ENCODE measurements around the gene PCLO.
A peak's percentile ranks its signal among the peaks of the same experiment; 100 is the strongest.

PCLO gene

DNA sequence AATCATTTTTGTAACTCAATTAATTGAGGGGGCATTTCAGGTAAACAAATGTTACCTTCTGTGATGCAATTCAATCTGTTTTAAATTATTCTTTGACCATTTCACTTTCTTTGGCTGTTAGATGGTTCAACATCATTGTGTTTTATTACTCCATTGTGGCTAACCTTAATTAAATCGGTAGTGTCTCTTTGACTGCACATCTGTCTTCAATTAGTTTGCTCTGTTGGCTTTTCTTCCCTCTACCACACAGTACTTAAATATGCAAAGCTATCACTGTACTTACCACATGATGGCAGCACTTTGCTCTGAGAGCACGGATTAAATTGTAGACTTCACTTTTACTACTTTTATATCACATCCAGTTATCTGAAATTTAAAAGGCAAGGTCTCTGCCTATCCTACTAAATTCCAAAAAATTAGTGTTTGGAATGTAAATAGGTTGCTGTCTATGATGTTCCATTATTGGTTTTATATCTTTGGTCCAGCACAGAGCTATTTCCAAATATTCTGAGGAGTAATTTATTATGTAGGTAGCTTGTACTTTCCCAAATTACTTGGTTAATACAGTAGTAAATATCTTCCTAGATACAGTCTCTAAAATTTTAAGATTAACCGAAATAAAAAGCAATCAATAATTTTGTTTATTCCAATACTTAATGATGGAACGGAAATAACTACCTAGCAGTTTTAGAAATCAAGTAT is 352.0 kb downstream of the PCLO start:
- FAIRE-seq, result peak; percentile 98

DNA sequence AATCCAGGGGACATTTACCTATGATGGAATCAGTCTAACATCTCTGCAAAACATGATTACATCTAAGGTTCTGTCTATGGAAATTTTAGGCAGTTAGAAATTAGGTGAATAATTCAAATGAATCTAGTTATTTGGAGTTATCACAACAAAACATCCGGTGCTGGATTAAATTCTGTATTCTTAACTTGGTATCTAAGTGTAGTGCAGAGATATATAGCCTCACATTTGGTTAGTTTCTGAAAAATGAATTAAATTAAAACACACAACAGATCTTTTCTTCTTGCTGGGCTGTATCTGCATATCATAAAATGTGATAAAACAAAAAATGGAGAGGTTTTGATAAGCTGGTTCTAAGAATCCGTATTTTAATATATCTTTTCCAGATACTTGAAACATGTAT is 354.1 kb downstream of the PCLO start:
- FAIRE-seq, result no peak

DNA sequence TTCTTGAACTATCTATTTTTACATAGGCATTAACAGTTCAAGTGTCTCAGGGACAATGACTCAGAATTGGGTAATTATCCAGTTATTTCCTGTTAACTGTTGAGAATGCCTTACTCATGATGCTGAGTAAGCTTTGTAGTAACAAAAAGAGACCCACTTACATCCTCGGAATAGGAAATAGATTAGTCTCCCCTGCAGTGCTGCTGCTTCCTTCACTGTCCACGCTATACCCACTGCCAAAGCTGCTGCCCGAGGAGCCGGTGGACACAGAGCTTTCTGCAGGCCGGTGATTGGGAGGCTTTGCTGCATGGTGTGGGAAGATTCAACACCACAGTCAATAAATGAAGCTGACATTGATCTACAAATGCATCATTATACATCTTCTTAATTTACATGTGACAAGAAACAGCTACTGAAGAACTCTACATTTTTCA is 357.1 kb downstream of the PCLO start:
- FAIRE-seq, result no peak

DNA sequence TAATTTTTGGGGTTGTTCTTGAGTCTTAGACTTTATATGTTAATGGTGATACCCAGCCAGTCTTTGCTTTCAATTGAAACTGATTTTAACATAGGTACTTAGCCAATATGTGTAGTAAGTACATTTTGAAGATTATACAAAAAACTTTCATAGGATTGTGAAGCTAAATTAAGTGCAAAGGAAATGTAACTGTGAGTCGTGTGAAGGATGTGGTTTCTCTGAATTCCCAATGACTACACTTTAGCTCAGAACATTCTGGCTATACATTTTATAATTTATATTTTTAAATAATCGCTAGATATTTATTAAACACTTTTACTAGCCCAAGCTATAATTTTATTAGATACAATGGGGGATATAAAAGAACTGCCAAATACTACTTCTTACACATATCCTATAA is 359.3 kb downstream of the PCLO start:
- no peak for FAIRE-seq

DNA sequence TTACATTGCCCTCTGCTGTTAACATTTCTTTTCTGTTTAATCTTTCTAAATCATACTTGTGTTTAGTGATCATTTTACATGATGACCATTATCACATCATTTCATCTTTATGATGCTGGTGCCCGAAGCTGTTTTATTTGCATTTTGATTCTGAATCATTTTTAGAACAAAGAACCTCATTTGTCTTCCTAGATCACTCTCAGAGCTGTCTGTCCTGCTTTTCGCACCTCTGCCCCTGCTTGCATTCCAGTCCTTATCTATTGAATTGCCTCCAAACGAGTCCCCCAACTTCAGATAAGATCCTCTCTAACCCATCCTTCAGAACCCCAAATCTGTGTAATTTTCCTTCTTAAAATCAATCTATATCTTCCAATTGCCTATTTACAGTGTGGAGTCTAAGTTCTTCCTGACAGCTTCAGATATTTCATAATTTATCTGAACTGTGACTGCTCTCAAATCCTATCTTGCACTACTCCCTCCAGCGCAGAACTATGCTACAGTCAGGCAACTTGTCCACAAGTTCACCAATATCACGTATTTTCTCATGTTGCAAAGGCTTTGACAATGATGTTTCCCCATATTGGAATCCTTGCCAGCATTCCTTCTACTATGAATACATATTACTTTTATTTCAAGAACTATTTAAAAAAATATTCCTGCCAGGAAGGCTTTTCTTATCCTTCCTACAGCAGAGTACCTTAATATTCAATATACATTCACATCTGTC is 372.6 kb downstream of the PCLO start:
- FAIRE-seq, result no peak

DNA sequence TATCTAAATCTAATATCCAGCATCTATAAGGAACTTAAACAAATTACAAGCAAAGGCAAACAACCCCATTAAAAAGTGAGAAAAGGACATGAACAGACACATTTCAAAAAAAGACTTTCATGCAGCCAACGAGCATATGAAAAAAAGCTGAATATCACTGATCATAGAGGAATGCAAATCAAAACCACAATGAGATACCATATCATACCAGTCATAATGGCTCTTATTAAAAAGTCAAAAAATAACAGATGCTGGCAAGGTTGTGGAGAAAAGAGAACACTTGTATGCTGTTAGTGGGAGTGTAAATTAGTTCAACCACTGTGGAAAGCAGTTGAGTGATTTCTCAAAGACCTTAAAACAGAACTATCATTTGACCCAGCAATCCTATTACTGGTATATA is 384.7 kb downstream of the PCLO start:
- FAIRE-seq, result peak; percentile 64

DNA sequence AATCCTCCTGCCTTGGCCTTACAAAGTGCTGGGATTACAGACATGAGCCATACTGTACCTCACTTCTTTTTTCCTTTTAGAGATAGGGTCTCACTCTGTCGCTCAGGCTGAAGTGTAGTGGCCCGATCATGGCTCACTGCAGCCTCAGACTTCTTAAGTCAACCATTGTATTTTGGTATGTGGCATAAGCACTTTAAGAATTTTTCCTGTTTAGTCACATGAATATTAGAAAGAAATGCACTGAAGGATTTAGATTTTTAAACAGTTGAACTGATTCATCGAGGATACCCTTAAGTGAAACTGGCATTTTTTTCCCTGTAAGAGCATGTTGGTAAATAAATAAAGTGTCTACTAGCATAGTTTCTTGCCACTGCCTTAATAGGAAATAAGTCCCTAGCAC is 399.8 kb downstream of the PCLO start:
- FAIRE-seq, result no peak

DNA sequence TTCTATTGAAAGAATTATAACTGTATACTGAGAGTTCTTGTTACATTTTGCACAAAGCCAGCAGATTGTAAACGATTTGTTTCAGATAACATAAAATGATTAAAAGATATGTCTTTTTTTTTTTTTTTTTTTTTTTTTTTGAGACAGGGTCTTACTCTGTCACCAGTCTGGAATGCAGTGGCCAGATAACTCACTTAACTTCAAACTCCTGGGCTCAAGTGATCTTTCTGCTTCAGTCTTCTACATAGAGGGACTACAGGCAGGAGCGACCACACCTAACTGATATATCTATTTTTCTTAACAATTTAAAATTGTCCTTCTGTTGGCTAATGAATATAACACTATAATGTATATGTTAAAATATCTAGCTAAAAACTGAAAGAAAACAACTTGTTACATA is 401.9 kb downstream of the PCLO start:
- FAIRE-seq, result no peak

DNA sequence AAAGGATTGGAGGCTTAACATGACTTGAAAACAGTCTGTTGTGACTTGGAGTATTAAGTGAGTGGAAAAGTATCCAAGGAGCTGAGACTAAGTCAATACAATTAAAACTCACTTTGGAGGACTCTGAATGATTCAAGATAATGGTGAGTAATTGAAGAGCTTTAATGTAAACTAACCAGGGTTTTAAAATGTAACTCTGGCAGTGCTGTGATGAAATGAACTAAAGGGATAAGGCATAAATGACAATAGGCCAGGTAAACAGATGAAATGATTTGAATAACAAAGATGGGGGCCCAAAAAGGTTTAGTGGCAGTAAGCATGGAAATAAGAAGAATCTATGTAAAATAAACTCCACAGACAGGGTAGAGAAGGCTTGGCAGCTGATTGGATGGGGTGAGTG is 402.6 kb downstream of the PCLO start:
- peak; percentile 94 for FAIRE-seq

DNA sequence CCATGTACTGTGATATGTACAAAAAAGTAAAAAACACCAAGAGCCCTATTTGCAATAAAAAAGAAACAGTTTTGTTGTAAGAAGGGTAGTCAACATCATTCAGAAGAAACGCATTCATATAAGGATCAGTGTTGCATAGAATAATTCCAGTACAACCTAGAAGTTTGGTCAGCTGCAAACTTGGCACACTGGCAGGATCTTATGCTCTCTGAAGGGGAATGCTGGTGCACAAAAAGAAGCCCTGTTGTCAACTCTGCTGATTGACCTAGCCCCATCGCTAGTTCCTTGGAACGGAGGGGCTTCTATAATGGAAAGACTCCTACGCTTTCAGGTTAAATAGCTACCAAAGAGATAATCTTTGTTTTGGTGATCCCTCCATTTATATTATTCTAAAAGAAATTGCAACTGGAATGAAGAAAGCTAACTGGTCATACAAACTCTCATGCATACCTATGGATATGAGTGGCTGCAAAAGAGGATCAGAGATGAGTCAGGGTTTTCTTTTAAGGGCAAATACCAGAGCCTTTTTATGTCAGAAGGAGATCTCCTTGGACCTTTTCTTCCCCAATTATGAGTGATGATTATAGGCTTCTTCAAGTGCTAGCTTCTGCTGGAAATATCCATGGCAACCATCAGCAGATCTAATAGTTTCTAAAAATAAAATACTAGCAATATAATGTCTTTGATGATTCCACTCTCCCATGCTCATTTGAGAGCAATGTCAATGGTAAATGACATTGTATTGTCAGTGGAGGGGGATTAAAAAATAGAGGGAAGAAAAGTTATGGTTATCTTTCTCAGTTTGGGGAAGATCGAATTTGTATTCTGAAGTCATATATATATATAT is 406.8 kb downstream of the PCLO start:
- peak; percentile 99 for FAIRE-seq

DNA sequence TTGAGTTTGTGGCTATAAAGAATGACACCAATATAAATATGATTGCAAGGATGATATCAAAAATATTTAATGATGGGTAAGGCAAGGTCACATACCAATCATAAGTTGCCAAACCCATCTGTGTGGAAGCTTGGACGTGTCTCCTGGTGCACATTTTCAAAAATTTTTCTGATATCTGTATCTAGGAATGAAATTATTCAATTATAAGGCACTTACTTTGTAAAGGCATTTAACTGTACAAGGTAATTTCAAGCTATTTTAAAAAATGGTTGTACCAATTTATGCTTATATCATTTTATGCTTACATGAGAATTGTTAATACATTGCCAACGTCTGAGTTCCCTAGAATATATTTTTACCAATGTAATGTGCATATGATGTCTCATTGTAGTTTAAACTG is 412.7 kb downstream of the PCLO start:
- FAIRE-seq, result no peak

DNA sequence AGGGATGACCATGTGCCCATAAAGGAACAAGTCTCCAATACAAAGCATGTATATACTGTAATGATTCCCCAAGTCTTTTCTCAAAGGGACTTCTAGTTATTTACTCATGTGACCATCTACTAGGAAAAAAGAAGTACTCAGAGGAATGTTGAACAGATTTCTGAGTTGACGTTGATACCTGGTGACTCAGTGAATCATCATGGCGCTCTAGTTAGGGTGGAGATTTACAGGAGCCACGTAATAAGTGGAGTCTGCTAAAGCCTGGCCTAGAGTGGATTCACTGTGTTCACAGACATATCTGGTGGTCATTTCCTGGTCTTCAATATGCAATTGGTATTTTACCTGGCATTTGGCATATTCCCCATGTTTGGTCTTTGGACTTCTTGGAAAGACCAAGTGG is 416.9 kb downstream of the PCLO start:
- peak; percentile 99 for FAIRE-seq

DNA sequence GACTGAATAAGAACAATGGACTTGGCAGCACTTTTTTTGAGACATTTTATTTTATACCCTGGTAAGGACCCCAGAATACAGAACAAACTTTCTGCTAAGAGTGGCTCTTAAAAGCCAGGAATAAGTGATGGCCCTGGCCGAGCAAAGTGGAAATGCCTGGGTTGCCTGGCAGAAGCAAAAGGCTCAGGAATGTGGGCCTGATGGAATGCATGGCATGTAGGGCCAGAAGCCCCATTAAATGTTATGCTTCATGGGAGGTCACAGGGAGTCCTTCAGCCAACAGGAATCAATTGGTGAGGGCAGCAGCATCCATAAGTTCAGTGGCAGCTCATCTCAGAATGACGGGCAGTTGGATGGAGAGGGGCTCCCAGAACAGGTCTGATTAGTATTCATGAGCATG is 417.6 kb downstream of the PCLO start:
- no peak for FAIRE-seq

DNA sequence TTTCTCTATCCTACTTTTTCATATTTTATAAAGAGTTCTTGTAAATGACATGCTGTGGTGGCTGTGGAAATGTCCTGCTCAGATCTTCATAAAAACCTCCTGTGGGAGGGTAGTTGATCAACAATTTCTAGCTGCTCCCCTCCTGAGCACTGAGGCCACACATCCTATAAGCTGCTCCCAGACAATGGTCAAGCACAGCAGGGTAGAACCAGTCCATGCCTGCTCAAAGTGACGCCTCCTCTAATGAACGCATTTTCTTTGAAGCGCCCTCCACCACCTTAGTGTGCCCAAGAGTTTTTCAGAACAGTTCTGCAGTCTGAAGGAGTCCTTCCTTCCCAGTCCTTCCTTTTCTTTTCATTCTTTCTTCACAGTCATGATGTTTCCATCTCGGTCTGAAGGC is 420.5 kb downstream of the PCLO start:
- no peak for FAIRE-seq

DNA sequence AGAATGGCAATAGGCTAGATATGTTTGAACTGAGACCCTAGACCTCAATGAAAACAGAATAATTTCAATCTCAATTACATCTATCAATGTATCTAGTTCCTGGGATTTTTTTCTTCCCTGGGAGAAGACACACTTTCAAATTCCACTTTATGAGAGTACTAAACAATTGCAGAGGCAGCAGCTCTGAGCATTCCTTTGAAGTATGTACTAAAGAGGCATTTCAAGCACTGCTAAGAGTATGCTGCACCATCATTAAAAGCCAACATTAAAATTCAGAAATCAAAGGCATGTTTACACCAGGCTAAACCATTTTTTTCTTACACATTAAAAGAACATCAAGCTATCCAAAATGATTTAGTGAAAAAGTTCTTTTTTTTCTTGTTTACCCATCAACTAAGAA is 421.2 kb downstream of the PCLO start:
- no peak for FAIRE-seq

DNA sequence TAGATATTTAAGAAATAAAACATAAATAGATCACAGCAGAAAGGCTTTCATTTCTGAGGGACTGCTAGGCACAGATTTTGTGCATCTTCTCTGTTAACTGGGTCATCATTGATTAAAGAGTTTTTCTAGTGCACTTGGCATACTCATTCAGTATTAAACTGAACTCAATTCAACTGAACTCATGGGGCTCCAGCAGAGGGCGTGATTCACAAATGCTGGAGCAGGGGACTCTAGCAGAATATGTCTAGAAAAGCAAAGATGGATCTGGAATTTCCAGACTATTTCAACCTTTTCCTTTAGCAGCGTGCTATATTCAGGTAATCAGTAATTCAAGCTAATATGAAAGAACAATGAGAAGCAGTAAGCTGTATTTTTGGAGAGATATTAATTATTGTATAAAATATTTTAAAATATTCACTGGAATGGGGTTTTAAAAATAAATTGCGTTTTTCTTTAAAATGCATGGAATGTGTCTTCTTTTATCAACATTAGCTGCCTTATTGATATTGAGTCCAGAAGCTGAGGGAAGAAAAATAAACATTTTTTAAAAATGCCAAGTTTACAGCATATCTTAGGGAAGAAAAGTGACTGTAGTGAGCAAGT is 422.3 kb downstream of the PCLO start:
- peak; percentile 97 for FAIRE-seq

DNA sequence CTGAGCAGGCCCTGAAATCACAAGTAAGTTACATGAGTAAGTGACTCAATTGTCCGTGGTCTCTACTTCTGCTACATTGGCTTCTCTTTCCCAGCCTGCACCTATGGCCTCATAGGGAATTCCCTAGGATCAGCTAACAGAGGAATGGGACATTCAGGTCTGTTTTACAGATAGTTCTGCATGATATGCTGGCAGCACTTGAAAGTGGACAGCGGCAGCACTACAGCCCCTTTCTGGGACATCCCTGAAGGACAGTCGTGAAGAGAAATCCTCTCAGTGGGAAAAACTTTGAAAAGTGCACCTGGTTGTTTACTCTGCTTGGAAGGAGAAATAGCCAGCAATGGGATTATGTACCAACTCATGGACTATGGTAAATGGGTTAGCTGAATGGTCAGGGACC is 426.1 kb downstream of the PCLO start:
- FAIRE-seq, result no peak

DNA sequence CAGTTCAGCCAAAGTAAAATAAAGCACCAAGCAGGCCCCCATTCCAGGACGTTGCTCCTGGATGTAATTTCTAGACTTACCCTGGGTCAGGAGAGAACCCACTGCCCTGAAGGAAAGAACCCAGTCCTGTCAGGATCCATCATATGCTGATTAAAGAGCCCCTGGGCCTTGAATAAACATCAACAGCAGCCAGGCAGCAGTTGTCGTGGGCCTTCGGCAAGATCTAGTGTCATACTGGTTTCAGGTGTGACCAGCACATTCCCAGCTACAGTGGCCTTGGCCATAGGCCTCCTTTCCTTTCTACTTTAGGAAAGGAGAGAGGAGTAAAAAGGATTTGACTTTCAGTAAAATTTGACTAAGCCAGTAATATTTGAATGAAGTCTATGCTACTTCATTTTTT is 430.0 kb downstream of the PCLO start:
- no peak for FAIRE-seq

DNA sequence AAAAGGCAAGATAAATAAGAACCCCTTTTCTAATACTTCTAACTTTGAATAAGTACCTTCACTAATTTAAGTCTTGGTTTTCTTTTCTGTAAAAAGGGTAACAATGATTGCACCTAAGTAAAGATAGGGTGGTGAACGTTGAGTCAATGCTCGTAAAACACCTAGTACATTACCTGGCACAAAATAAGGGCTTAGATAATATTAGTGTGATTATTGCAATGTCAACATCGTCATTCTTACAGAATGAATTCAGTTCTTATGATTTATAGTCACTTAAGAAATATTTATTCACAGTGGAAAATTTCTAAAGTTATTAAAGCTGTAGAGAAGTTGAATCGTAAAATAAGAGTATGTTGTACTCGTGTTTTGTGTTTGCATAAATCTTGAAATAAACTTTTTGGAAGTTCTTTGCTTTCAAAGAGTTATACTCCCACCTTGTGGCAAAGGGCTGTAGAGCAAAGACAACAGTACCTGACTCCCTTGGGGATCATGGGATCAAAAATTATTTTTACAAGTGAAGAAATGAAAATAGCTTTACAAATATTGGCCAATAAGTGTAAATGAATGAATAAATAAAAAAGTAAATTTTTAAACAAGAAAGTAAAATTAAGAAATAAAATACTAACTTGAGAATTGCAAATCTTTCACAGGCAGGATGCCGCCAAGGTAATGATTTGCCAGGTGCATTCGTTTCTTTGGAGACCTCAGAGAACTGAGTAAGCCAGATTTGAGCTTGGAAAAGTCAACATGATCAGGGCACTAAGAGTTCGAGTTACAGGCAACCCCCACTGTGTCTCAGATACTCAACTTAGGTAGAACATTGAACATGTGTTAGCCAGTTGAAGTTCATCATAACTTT is 433.3 kb downstream of the PCLO start:
- peak; percentile 99 for FAIRE-seq

DNA sequence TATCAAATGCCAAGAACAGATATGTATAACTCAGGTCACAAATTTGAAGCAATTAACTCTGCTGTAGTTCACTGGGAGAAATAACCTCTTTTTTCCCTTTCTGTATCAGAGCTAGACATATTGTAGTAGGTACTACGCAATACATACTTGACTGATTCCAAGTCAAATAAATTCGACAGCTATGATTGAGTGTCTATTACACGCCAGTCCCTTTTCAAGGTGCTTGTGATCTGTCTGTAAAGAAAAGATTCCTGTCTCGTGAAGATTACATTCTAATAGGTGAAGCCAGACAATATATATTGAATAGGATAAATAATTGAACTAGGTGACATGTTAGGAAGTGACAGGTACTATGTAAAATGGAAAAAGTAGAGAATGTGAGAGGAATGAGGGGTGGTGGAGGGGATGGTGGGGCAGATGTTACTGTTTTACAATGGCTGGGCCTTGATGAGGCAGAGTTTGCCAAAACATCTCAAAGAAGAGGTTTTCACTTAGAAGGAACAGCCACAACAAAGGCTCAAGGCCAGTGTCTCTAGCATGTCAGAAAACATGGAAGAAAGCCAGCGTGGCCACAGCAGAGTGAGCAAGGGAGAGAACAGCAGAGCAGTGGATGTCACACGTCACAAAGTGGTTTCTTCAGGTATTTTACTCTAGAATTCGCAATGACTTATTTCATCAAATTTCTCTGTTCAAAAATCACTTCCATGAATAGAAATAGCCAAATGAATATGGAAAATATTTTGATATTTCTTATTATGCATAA is 436.5 kb downstream of the PCLO start:
- no peak for FAIRE-seq

DNA sequence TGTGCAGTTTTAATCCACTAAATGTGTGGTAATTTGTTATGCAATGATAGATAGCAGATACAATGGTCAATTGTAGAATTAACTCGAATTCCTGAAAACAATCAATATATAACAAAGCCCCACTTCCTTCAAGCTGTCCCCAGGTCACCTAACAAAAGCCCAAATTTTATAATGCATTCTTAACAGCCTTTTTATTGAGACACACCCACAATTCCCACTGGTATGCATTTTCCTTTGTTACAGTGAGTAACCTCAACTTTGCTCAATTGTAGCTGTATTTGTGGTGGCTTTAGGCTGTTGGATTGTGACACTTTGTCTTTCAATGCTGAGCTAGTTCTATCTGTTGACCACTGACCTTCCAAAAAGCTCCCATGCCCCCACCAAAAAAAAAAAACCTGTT is 439.3 kb downstream of the PCLO start:
- no peak for FAIRE-seq

DNA sequence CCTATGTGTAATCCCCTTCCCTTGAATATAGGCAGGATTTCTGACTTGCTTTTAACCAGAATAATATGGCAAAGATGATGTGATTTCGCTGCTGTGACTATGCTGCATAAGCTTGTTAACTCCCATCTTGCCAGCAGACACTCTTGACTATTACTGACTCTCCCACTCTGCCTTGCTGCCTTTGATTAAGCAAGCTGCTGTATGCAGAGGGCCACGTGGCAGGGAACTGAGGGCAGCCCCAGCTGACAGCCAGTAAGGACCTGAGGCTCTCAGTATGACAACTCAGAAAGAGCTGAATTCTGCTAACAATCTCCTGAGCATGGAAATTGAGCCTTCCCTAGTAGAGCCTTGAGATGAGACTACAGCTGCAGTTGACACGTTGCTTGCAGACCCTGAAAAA is 439.7 kb downstream of the PCLO start:
- FAIRE-seq, result no peak

Measured in G401.6 (cell line).